ENCODE measurements around the gene DARS1. TPM values are rescaled to one million over a fixed set of nuclear protein-coding genes. Genes with fewer than 3 reads are reported as not detected.
"Not testable (repeated sequence)": the region's sequence is repeated elsewhere in the genome, so short reads cannot be mapped to it uniquely, and the experiment has no call there.

Gene DARS1
- total RNA-seq, 1 donor from 2014 or later, result 112 TPM

GRCh38 chr2:135894930-135895329 lies 90.5 kb downstream of the DARS1 start:
- intact Hi-C loops (cut with micrococcal nuclease), result no loop called here

- intact Hi-C loops (cut with micrococcal nuclease), result no loop called here
Observed at GRCh38 chr2:135893374-135893794, 92.0 kb downstream of the DARS1 start.

- intact Hi-C loops (cut with micrococcal nuclease), result no loop called here
Observed at GRCh38 chr2:135890835-135891234, 94.6 kb downstream of the DARS1 start.

- intact Hi-C loops (cut with micrococcal nuclease), result no loop called here
Observed at GRCh38 chr2:135890149-135890548, 95.3 kb downstream of the DARS1 start.

- intact Hi-C loops (cut with micrococcal nuclease), result not testable (repeated sequence)
Observed at GRCh38 chr2:135888587-135888986, 96.8 kb downstream of the DARS1 start.

- intact Hi-C loops (cut with micrococcal nuclease), result no loop called here
Observed at GRCh38 chr2:135885709-135886108, 99.7 kb downstream of the DARS1 start.

GRCh38 chr2:135882415-135882814 lies 103.0 kb downstream of the DARS1 start:
- intact Hi-C loops (cut with micrococcal nuclease), result no loop called here

- intact Hi-C loops (cut with micrococcal nuclease), result loop anchor here (1.0 kb wide), 8 partner anchors 56 to 958 kb away; partner anchors contain the start of genes CCNT2, DARS1, RAB3GAP1 and UBXN4
Observed at GRCh38 chr2:135876770-135877169, 108.7 kb downstream of the DARS1 start.

GRCh38 chr2:135876066-135876711 lies 109.2 kb downstream of the DARS1 start, which contains the start of gene MCM6:
MCM6 (minus strand) TSS chr2:135876443; CDS start chr2:135876365, 78 bp downstream.
- intact Hi-C loops (cut with micrococcal nuclease), result loop anchor here (1.0 kb wide), 8 partner anchors 56 to 958 kb away; partner anchors contain the start of genes CCNT2, DARS1, RAB3GAP1 and UBXN4

- intact Hi-C loops (cut with micrococcal nuclease), result loop anchor here (1.0 to 2.0 kb wide), 10 partner anchors 15 to 957 kb away; partner anchors contain the start of genes CCNT2, DARS1, RAB3GAP1 and UBXN4
Observed at GRCh38 chr2:135875491-135876065, 109.8 kb downstream of the DARS1 start.

GRCh38 chr2:135874777-135875365 lies 110.6 kb downstream of the DARS1 start:
- intact Hi-C loops (cut with micrococcal nuclease), result loop anchor here (1.0 to 2.0 kb wide), 2 partner anchors 14 to 261 kb away; no protein-coding TSS in a partner anchor

GRCh38 chr2:135870571-135870970 lies 114.9 kb downstream of the DARS1 start:
- intact Hi-C loops (cut with micrococcal nuclease), result no loop called here

GRCh38 chr2:135863233-135863632 lies 122.2 kb downstream of the DARS1 start:
- intact Hi-C loops (cut with micrococcal nuclease), result no loop called here

GRCh38 chr2:135862718-135863117 lies 122.7 kb downstream of the DARS1 start:
- intact Hi-C loops (cut with micrococcal nuclease), result no loop called here

Other genes starting within 250 kb of the DARS1 start
- gene UBXN4, start 243.8 kb downstream of the DARS1 start, total RNA-seq, result 118 and 138 TPM in 2 replicates
- 0.64 and 0.86 TPM in 2 replicates for gene LCT, start 148.4 kb downstream of the DARS1 start, total RNA-seq
- gene MCM6, start 109.2 kb downstream of the DARS1 start, total RNA-seq, result 141 and 144 TPM in 2 replicates
- gene CXCR4, start 132.5 kb upstream of the DARS1 start, total RNA-seq, result 94.2 and 97.6 TPM in 2 replicates

Data from T-helper 2 cell treated with Interferon-gamma antibody and Interleukin-4, amounts not matched to agents 100 ng/mL and 5 ng/mL, for 36 hours (primary cell).